Activated T-helper 2 cell treated with anti-CD3 and anti-CD28 coated beads, Interferon-gamma antibody, Interleukin-2, Interleukin-4, amounts not matched to agents 10 μg/mL and 5 μg/mL and 100 μg/mL, durations not matched to agents 14 hours and 24 hours and 36 hours (primary cell): ENCODE data around the gene RPS4Y1. TPM values are rescaled to one million over a fixed set of nuclear protein-coding genes. Genes with fewer than 3 reads are reported as not detected.
"Not testable (repeated sequence)": the region's sequence is repeated elsewhere in the genome, so short reads cannot be mapped to it uniquely, and the experiment has no call there.

Experiments
- DNase-seq: peaks from one replicate; pipeline ENCODE4 v3.0.0; 2021; ENCODE audit warnings: low spot score
- H3K27ac Mint-ChIP-seq: one replicate; pipeline ENCODE4 v1.8.0; 2021; ENCODE audit warnings: mixed read lengths
- H3K27me3 Mint-ChIP-seq: one replicate; pipeline ENCODE4 v1.8.0; 2021; ENCODE audit warnings: low read depth, mixed read lengths
- H3K36me3 Mint-ChIP-seq: one replicate; pipeline ENCODE4 v1.8.0; 2021; ENCODE audit warnings: low read depth, mixed read lengths
- H3K4me1 Mint-ChIP-seq: one replicate; pipeline ENCODE4 v1.8.0; 2021; ENCODE audit warnings: low read depth, mixed read lengths
- H3K4me3 Mint-ChIP-seq: one replicate; pipeline ENCODE4 v1.8.0; 2021; ENCODE audit warnings: low read depth, mild to moderate bottlenecking, moderate library complexity, mixed read lengths
- H3K9me3 Mint-ChIP-seq: one replicate; pipeline ENCODE4 v1.8.0; 2021; ENCODE audit warnings: mixed read lengths
- intact Hi-C: fragments of 100-400 bp; cut with micrococcal nuclease; formaldehyde crosslinking; loops from one replicate; pipeline ENCODE4 v1.15.1; 2023
- total RNA-seq: library from RNA; stranded (reverse); gene quantifications from 2 replicates; pipeline ENCODE4 v1.2.3, GENCODE V29; 2022

The RPS4Y1 gene
- total RNA-seq, result 287 and 296 TPM in 2 replicates

- Mint-ChIP-seq H3K4me1 (peaks cover 29% of the 10 kb centered on the region), H3K27ac (peak within 1 kb of the TSS; percentile 91), H3K9me3 (no peaks in the 10 kb centered on the region), H3K36me3 (peaks cover 50% of the 10 kb centered on the region), H3K27me3 (no peaks in the 10 kb centered on the region), H3K4me3 (peak within 1 kb of the TSS; percentile 92)
- intact Hi-C loops, result loop anchor here (5.0 kb wide), 1 partner anchor 96 kb away; the partner anchor contains the start of gene ZFY
- peak; percentile 54 for DNase-seq
These were observed at the start of gene RPS4Y1 for GRCh38 chrY:2841471-2841893. RPS4Y1 (plus strand) TSS chrY:2841602; CDS start chrY:2841625, 23 bp downstream.

GRCh38 chrY:2796977-2797523 lies 44.4 kb upstream of the RPS4Y1 start:
- no peaks in the 10 kb centered on the region for H3K36me3 Mint-ChIP-seq
- H3K9me3 Mint-ChIP-seq, result no peaks in the 10 kb centered on the region
- H3K27ac Mint-ChIP-seq, result no peak overlapping the region
- no peak for DNase-seq
- peaks cover 10% of the 10 kb centered on the region for H3K27me3 Mint-ChIP-seq
- no peak overlapping the region for H3K4me3 Mint-ChIP-seq
- H3K4me1 Mint-ChIP-seq, result peaks cover 2% of the 10 kb centered on the region
- intact Hi-C loops, result no loop called here

- Mint-ChIP-seq H3K4me3 (no peak overlapping the region), H3K4me1 (peaks cover 8% of the 10 kb centered on the region), H3K36me3 (no peaks in the 10 kb centered on the region), H3K27me3 (peaks cover 11% of the 10 kb centered on the region), H3K27ac (no peak overlapping the region), H3K9me3 (no peaks in the 10 kb centered on the region)
- intact Hi-C loops, result no loop called here
- DNase-seq, result no peak
These were observed 43.4 kb upstream of the RPS4Y1 start for GRCh38 chrY:2797991-2798390.

- Mint-ChIP-seq H3K36me3 (no peaks in the 10 kb centered on the region), H3K27ac (no peak overlapping the region), H3K9me3 (no peaks in the 10 kb centered on the region), H3K4me3 (no peak overlapping the region), H3K27me3 (peaks cover 17% of the 10 kb centered on the region), H3K4me1 (peaks cover 13% of the 10 kb centered on the region)
- intact Hi-C loops, result no loop called here
- DNase-seq, result no peak
These were observed 41.2 kb upstream of the RPS4Y1 start for GRCh38 chrY:2800246-2800645.

- H3K4me3 Mint-ChIP-seq, DNase-seq, intact Hi-C loops, H3K27me3 Mint-ChIP-seq, H3K36me3 Mint-ChIP-seq, H3K9me3 Mint-ChIP-seq, H3K27ac Mint-ChIP-seq: not testable (repeated sequence)
- peaks cover 10% of the 10 kb centered on the region for H3K4me1 Mint-ChIP-seq
These were observed 24.1 kb upstream of the RPS4Y1 start for GRCh38 chrY:2817146-2817896.

- no peak overlapping the region for H3K27ac Mint-ChIP-seq
- peaks cover 5% of the 10 kb centered on the region for H3K27me3 Mint-ChIP-seq
- intact Hi-C loops, result no loop called here
- no peak for DNase-seq
- H3K4me3 Mint-ChIP-seq, result no peak overlapping the region
- peaks cover 2% of the 10 kb centered on the region for H3K4me1 Mint-ChIP-seq
- no peaks in the 10 kb centered on the region for H3K9me3 Mint-ChIP-seq
- H3K36me3 Mint-ChIP-seq, result no peaks in the 10 kb centered on the region
These were observed 16.9 kb upstream of the RPS4Y1 start for GRCh38 chrY:2824471-2824870.

GRCh38 chrY:2828497-2828896 lies 12.9 kb upstream of the RPS4Y1 start:
- H3K36me3 Mint-ChIP-seq, result no peaks in the 10 kb centered on the region
- peaks cover 4% of the 10 kb centered on the region for H3K9me3 Mint-ChIP-seq
- intact Hi-C loops, result no loop called here
- H3K4me3 Mint-ChIP-seq, result no peak overlapping the region
- H3K4me1 Mint-ChIP-seq, result no peaks in the 10 kb centered on the region
- DNase-seq, result no peak
- peaks cover 17% of the 10 kb centered on the region for H3K27me3 Mint-ChIP-seq
- H3K27ac Mint-ChIP-seq, result no peak overlapping the region

- no peak for DNase-seq
- Mint-ChIP-seq H3K27ac (no peak overlapping the region), H3K27me3 (peaks cover 21% of the 10 kb centered on the region), H3K9me3 (peaks cover 4% of the 10 kb centered on the region), H3K36me3 (no peaks in the 10 kb centered on the region), H3K4me3 (no peak overlapping the region), H3K4me1 (peaks cover 2% of the 10 kb centered on the region)
- intact Hi-C loops, result no loop called here
These were observed 6.2 kb upstream of the RPS4Y1 start for GRCh38 chrY:2835230-2835629.

- DNase-seq, result no peak
- intact Hi-C loops, result no loop called here
- H3K36me3 Mint-ChIP-seq, result peaks cover 7% of the 10 kb centered on the region
- H3K4me1 Mint-ChIP-seq, result peaks cover 3% of the 10 kb centered on the region
- H3K9me3 Mint-ChIP-seq, result no peaks in the 10 kb centered on the region
- no peak overlapping the region for H3K4me3 Mint-ChIP-seq
- no peak overlapping the region for H3K27ac Mint-ChIP-seq
- peaks cover 9% of the 10 kb centered on the region for H3K27me3 Mint-ChIP-seq
These were observed 4.3 kb upstream of the RPS4Y1 start for GRCh38 chrY:2837078-2837477.

GRCh38 chrY:2837932-2838331 lies 3.5 kb upstream of the RPS4Y1 start:
- H3K27me3 Mint-ChIP-seq, result peaks cover 9% of the 10 kb centered on the region
- intact Hi-C loops, result no loop called here
- no peaks in the 10 kb centered on the region for H3K9me3 Mint-ChIP-seq
- no peak overlapping the region for H3K4me3 Mint-ChIP-seq
- peaks cover 3% of the 10 kb centered on the region for H3K4me1 Mint-ChIP-seq
- DNase-seq, result no peak
- H3K36me3 Mint-ChIP-seq, result peaks cover 15% of the 10 kb centered on the region
- no peak overlapping the region for H3K27ac Mint-ChIP-seq

- Mint-ChIP-seq H3K9me3 (no peaks in the 10 kb centered on the region), H3K36me3 (peaks cover 93% of the 10 kb centered on the region), H3K27ac (no peak overlapping the region), H3K27me3 (no peaks in the 10 kb centered on the region), H3K4me1 (peaks cover 65% of the 10 kb centered on the region), H3K4me3 (peak overlapping the region; percentile 33)
- no peak for DNase-seq
- intact Hi-C loops, result loop anchor here (5.0 kb wide), 1 partner anchor 41 kb away; no protein-coding TSS in a partner anchor
These were observed 5.4 kb downstream of the RPS4Y1 start for GRCh38 chrY:2846791-2847190.

GRCh38 chrY:2848384-2848783 lies 7.0 kb downstream of the RPS4Y1 start:
- Mint-ChIP-seq H3K9me3 (no peaks in the 10 kb centered on the region), H3K4me3 (peak overlapping the region; percentile 31), H3K27me3 (no peaks in the 10 kb centered on the region), H3K4me1 (peaks cover 68% of the 10 kb centered on the region), H3K36me3 (peaks cover 93% of the 10 kb centered on the region), H3K27ac (peak overlapping the region; percentile 57)
- intact Hi-C loops, result loop anchor here (5.0 kb wide), 1 partner anchor 39 kb away; no protein-coding TSS in a partner anchor
- DNase-seq, result no peak

GRCh38 chrY:2849368-2849767 lies 8.0 kb downstream of the RPS4Y1 start:
- intact Hi-C loops, result loop anchor here (5.0 kb wide), 1 partner anchor 38 kb away; no protein-coding TSS in a partner anchor
- Mint-ChIP-seq H3K4me3 (no peak overlapping the region), H3K4me1 (peaks cover 65% of the 10 kb centered on the region), H3K9me3 (no peaks in the 10 kb centered on the region), H3K36me3 (peaks cover 91% of the 10 kb centered on the region), H3K27me3 (no peaks in the 10 kb centered on the region), H3K27ac (peak overlapping the region; percentile 12)
- DNase-seq, result no peak
